NCI-H2227 (cell line): ENCODE measurements around the gene MBP.

Source experiments
- DNase-seq: peaks from one replicate; lab custom pipeline; 2025; ENCODE audit not compliant: unreplicated experiment; lab: John Stamatoyannopoulos, UW

The MBP gene

DNA sequence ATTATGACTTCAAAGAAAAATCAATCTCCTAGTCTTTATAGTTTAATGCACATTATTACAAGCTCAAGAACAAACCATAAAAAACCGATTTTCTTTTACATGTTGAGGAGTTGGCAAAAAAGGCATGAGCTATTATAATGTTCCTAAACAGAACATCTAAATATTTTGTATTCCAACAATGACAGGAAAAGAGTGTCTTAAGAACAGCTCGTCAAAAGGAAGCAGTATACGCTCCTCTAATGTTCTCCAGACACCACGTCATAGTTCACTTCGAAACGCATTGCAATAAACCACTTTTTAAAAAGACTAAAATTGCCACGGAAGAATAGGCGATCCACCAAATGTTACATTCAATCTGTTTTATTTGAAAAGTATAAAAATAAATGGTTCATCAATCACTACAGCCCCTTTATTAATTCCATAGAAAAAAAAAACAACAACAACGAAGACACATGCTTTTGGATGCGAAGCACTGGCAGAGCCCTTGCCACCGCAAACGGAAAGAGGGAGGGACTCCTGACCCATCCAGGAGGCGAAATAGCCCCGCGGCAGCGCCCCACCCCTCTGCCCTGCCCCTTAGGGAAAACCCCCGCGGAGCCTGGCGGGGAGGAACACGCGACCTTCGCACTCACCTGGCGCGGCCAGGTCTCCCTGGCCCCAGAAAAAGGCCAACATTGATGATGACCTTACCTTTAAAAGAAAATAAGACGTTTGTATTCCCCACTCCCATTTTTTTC lies 45.8 kb downstream of the MBP start:
- DNase-seq = peak; percentile 36

DNA sequence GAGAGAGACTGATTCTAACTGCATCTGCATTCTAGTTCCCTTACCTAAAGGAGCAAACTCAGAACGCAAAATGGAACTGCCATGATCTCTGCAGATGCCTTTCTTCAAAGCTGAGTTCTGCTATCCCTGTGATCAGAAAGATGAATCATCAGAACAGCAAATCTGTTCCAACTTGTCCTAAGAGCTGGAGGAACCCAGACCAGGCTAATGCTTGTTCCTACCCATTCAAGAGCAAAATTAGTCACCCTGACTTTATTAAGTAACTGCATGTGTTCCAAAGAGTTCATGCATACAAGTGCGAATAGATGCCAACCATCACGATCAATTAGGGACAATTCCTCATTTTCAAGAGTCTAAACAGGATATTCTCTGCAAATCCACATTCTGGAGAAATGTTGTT lies 46.5 kb downstream of the MBP start:
- no peak for DNase-seq

DNA sequence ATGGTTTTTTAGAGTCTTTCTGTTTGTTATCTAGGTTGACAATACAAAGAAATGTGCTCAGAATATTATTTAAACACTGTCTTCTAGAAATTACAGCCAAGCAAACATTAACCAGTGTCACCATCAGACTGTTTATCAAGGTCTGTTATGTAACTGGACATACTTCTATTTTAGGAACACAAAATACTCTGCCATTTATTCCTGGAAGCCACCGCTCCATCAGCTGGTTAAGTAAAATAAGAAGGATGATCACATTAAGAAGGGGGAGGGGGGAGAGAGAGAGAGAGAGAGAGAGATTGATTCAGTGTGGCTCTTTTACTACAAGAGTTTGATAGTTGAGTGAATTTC lies 47.9 kb downstream of the MBP start:
- DNase-seq = no peak

DNA sequence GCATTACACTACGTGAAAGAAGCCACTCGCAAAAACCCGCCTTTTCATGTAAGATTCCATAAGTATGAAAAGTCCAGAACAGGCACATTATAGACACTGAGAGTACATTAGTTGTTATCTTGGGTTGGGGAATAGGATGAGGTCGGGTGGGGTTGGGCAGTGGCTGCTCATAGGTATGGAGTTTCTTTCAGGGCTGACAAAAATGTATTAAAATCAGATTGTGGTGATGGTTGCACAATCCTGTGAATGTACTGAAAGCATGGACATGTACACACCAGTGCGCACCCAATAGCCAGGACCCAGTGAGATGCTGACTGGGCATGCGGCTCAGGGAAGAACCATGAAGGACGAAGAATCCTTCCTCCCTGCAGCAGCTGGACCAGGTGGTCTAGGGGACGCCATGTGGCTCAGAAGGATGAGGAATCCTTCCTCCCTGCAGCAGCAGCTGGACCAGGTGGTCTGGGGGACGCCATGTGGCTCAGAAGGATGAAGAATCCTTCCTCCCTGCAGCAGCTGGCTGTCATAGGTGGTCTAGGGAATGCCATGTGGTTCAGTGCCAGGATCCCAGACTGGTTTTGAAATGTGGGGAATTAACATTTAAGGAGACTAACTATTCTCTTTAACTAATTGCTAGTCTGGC lies 50.1 kb downstream of the MBP start:
- no peak for DNase-seq

DNA sequence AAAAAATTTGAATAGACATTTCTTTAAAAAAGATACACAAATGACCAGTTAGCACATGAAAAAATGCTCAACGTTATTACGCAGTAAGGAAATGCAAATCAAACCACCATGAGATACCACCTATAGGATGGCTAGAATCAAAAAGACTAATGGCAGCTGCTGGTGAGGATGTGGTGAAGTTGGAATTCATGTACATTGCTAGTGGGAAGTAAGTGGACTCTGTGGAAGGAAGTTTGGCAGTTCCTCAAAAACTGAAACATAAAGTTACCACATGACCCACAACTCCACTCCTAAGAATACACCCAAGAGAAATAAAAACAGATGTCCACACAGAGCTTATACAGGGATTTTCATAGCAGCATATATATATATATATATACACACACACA lies 51.2 kb downstream of the MBP start:
- no peak for DNase-seq

DNA sequence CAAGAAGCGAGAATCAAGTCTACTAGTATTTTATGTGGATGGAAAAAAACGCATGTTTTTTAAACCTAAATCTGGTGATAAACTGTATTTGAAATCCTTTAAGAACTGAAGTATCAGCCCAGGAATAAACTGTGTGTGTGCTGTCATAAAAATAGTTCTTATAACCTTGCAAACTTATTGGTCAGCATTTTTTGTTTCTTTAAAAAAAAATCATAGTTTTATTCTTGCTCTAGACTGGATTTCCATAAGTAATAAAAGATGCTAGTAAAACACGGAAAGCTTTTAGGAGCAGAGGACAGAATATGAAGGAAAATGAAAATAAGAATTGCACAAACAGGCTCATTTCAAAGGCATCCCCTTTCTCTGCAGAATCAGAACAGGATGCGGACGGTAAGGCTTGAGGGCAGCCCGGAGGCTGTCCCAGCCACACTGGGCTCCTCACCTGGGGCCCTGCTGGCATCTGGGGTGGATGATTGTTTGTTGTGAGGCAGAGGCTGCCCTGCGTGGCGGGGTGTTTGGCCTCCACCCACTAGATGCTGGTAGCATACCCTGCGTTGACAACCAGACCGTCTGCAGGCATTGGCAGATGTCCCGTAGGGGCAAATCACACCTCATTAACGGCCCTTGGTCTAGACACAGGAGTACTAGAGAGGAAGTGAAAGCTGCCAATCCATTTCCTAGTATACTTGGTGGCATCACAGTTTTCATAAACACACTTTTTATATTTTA lies 52.5 kb downstream of the MBP start:
- no peak for DNase-seq

DNA sequence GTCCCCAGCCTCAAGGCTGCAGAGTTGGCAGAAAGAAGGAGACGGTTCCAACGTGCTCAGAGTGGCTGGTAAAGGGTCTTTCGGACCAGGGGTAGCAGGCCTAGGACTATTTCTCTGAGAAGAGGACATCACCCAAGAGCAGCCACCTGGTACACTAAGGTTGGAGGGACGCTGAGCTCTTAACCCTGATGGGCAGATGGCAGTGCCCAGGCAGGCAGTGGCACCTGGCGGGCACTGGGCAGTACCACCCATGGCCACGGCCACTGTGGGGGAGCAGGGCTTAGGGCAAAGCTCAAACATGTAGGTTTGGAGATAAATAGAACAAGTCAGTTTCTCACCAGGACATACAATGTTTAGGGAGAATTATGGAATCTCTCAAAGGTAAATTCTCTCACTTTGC lies 53.5 kb downstream of the MBP start:
- no peak for DNase-seq

DNA sequence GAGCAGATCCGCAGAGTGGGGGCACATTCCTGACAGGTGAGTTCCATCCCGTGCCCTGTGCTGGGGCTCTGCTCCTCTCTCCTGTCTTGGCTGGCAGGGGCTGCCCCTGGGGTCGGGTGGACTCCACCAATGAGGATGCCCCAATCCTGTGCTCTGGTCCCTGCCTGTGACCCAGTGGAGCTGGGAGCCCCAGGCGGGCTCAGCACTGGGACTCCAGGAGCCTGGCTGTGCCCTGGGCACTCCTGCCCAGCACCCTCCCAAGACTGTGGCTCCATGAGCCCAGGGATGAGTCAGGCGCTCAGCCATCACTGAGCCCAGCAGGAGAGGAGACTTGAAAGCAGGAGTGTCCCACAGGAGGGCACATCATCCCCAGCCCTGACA lies 53.9 kb downstream of the MBP start:
- DNase-seq = no peak

DNA sequence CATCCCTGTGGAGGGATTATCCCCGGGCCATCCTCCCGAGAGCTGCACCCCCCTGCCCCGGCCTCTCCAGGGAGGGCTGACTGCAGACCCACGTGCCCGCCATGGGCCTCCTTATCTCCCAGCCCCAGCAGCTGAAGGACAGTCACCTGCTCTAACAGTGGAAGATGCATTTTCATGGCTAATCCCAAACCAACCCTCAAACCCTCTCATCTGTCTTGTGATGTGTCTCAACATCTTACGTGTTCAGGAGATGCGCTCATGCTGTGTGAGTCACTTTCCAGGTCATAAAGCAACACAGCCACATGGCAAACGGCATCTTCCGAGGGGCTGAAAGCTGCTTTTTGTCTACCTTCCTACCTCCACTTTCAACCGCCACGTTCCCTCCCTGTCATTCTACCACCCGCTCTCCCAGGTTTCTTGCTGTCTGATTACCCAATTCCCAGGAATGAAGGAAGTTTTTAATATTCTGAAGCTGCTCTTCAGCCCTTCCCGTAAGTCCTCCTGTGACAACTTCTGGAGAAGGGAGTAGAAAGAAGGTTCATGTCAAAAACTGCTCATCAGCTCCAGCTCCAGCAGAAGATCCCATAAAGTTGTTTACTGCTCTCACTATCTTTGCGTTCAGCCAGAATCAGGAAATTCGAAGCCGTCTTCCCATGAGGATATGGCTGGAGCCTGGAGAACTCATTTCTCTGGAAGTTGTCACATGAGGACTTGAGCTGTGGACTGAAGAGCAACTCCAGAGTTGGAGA lies 54.5 kb downstream of the MBP start:
- DNase-seq = no peak

DNA sequence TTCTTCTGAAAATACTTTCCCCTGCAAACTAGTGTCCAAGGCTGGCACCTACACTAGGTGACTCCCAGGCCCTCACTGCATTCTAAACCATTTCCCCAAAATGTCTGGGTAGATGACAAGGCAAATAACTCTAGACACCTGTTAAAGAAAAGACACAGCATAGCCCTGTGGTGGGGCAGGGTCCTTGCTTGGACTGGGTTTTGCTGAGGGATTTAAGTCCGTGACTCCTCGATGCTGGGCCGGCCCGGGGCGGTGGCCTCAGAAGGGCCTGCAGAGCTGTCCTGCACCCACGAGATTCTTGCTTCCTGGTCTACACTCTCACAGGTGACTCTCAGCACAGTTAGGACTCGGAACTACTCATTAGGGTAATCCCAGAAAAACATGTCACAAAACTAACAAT lies 55.2 kb downstream of the MBP start:
- DNase-seq = no peak

DNA sequence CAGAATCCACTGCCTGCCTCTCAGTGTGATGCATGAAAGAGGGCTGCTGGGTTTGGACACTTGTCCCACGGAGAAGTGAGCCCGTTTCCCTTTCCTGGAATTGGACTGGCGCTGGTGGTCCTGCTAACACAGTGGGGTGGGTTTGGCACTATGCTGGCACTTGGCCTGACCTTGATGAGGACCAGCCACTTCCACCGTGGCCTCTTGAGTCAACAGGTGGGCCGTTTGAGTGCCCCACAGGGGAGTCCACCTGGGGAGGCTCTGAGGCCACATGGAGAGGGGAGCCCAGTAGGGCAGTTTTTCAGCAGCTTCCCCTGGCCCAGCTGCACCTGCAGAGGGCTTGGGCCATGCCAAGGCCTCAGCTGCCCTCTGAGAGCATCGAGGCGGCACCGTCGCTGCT lies 56.5 kb downstream of the MBP start:
- DNase-seq = no peak

DNA sequence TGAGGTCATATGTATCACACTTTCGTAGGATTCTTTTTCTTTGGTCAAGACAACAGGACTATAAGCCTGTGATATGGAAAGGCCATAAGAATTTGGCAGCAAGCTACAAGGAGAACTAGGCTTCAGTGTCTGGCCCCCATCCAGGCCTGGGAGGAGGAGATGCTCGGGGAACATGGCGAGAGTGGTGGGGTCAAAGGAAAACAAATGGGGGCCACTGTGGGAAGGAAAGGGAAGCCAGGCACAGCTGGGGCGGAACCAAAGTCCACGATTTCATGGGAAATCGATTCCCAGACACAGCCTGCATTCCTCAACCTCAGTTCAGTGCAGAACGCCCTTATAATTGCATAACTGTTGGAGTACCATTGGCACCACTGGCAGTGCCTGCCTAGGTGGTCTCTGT lies 58.2 kb downstream of the MBP start:
- DNase-seq = no peak

DNA sequence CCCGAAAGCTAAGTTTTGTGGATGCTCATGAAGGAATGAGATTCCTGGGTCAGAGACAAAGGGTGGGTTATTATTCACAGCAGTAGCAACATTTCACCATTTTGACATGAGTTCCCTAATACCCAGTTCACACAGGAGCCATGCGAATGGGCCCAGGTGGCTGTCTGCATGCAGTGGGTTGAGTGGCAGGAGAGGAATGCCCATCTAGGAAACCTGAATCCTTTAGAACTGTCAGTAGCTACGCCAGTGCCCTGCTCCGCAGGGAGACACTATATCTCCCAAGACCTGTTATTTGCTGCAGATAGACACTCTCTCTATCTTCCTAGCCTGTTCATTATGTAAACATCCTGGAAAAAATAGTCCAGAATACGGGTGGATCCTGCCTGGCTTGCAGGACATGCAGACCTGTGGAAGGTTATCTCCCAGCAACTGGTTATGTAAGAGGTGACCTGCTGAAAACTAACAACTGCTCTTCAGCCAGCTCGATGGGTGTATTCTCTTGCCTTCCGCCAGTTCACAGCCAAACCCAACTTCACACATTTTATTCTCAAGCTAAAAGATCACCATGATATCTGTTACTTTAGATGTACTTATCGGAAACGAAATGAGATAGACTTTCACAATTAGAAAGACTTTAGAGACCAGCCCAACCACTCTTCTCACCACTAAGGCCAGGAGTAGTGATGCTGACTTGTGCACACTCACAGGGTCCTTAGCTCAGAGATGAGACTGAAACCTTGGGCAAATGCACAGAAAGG lies 59.1 kb downstream of the MBP start:
- no peak for DNase-seq

DNA sequence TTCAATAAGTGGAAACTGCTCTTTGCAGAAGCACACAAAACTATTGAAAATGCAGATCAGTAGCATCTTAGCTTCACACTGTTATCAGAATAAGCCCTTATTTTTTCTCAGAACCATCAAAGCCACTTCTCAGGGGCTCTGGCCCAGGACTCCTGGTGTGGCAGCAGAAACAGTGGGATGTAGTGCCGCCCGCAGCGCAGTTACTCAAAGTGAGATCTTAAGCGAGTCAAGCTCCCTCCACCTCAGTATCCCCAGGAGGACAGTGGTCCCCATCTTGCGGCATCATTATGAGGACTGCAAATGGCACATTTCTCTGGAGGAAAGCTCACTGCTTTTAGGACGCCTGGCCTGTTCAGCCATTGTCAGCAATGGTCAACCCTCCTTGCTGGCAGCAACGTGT lies 60.0 kb downstream of the MBP start:
- DNase-seq = no peak

DNA sequence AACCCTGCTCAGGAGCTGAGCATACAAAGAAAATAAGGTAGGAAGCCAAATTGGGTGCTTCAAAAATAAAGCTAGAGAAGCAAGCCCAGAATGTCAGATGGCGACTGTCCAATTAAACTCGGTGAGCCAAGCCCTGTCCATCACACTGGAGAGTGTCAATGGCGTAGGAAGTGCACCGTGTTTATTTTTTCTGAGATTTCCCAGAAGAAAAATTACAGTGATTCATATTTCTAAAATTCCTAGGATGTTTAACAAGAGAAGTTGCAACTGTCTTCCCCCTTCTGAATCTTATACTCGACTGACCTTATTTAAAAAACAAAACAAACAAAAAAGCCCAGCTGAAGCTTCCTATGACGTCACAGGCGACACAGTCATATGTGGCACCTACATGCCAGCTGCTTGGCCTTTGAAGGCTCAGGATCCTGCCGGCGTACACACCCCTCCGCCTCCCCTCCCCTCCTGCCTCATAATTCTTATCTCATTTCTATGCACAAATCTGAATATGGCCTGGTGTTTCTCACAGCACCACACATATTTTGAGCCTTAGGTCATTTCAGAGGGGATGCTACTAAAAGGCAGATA lies 60.8 kb downstream of the MBP start:
- DNase-seq = no peak

DNA sequence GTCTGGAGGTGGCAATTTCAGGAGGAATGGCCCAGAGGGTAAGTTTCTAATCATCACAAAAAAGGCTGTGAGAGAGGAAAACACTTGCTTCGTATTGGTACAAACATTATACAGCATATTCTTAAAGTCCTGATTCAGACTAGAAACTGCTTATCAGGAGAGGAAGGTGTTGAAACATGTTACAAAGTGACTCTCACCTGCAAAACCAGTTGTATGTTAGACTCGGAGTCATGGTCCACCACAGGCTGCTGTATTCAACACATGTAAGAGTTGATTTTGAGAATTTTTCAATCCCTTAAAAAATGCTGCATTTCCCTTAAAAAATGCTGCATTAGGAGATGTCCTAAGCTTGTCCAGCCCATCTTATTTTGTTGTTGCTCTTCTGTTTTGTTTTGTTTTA lies 61.5 kb downstream of the MBP start:
- no peak for DNase-seq

DNA sequence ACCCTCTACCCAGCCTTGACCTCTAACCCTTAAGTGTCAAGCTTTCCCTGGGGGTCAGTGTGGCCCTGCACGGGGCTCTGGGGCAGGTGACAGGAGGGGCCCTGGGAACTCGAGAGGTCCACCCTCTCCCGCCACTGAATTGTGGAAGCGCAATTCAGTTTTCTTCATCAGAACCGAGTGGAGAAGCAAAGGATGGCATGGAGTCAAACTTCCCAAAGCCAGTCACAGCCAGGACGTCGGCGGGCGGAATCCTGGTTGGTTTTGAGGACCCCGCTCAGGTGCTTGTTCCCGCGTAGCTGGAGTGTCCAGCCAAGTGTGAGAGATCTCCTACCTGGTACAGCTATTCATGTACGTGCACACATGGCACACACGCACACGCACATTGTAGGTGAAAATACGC lies 62.0 kb downstream of the MBP start:
- DNase-seq = no peak

DNA sequence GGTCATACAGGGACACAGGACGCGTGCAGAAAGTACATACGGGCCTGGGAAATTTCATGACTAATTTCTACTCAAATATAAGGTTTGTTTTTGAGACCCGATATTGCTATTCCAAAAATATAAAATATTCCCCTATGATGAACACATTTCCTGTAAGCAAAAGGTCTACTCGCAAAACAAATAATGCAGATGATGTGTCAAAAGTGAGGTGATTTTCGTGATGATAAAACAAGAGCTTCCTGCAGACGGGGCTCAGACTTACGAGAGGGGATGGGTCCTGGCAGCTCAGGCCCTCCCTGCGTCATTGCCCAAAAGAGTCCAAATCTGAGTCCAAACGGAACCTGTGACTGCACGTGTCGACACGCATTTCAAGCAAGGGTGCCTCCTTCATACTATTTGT lies 62.7 kb downstream of the MBP start:
- DNase-seq = no peak

DNA sequence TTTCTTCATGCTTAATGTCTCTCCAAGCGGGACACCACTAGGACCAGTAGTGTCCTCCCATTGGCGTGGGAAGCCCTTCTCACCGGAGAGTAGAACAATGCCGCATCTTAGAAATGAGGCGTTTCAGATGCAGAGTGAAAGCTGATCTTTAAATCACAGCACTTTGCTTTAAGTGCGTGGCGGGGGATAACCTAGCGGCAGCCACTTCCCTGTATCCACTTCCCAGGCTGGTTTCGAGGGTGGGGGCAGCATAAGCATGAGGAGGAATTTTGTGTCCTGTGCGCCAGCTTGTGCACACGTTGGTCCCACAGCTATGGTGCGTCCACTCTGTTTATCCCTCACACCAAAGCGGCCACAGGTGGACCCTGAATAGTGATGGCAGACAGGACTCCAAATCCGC lies 63.1 kb downstream of the MBP start:
- no peak for DNase-seq

DNA sequence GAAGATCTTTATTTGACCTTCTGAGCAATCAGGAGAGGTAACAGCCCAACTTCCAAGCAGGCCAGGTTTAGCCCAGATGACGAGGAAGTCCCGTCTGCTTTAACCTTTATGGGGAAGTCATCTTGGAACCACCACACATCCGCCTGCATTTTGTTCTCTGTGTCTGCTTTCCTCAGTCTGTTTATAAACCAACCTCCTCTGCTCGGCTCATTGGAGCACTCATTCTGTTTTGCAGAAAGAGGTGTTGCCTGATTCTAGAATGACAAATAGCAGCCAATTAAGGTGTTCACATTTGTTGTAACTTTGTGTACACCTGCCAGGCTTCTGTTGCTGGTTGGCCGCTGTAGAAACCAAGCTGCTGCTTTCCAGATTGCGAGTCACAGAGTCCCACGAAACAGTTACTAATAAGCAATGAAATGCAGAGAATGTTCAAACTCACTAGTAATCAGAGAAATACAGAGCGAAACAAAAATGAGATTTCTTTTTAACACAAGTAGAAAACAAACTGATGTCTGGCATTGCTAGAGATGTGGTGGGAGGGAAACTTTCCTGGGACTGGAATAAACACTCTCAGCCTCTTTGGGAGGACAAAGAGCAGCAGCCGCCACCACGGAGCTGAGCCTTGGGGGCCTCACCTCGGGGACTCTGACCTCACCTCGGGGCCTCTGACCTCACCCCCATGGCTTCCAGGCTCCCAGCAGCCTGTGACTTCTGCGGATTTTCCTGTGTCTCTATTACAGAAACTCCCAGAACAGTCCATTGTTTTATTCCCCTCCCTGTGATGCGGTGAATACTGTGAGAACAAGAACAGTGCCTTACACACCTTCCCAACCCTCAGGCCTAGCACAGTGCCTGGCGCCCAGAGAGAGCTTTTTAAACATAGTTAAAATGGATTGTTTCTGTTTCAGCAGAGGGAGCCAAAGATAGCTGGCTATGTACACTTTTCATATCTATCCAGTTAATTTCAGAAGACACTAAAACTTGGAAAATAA lies 64.0 kb downstream of the MBP start:
- DNase-seq = no peak
